ENCODE results near the gene PEAK3. TPM values are rescaled to one million over a fixed set of nuclear protein-coding genes. Genes with fewer than 3 reads are reported as not detected.

Gene PEAK3
- total and polyA plus RNA-seq, 2 experiments from 2014 or later: 0.15 TPM; not detected in 1

- H3K79me2 ChIP-seq: peaks cover 55% of the 10 kb centered on the region
- peak overlapping the region; percentile 99 for H3K4me2 ChIP-seq
- H3K36me3 ChIP-seq (replicated peaks; ENCODE audit: insufficient read depth, low read depth): no peaks in the 10 kb centered on the region
- TF ChIP-seq EZH2 (IDR thresholded peaks at IDR 0.05; ENCODE audit: borderline replicate concordance) (no peak), EZH2phosphoT487 (IDR thresholded peaks at IDR 0.05; ENCODE audit: low read depth, severe bottlenecking, unreplicated experiment) (no peak), CTCF (IDR thresholded peaks at IDR 0.05; ENCODE audit: poor library complexity) (no peak)
- peak overlapping the region; percentile 96 for H3K4me3 ChIP-seq
- H2AFZ ChIP-seq: no peak overlapping the region
- no peaks in the 10 kb centered on the region for H3K9me2 ChIP-seq (replicated peaks; ENCODE audit: insufficient read depth)
- H4K20me1 ChIP-seq (ENCODE audit: insufficient read depth, poor library complexity, severe bottlenecking): peaks cover 56% of the 10 kb centered on the region
- no peaks in the 10 kb centered on the region for H3K9me3 ChIP-seq (ENCODE audit: low read depth)
- peak; percentile 91 for DNase-seq (ENCODE audit: low spot score)
- H3K27ac ChIP-seq: peak overlapping the region; percentile 99
- 0% methylated on average over 43 of the region's 88 CpGs for WGBS (ENCODE audit: low lambda C conversion rate, missing lambda C conversion rate)
- no peaks in the 10 kb centered on the region for H3K27me3 ChIP-seq
- H3K4me1 ChIP-seq (ENCODE audit: insufficient read depth): peaks cover 22% of the 10 kb centered on the region
These were observed 11.3 kb downstream of the PEAK3 start for GRCh38 chr19:2270423-2271233.

GRCh38 chr19:2270157-2270422 lies 11.9 kb downstream of the PEAK3 start:
- Histone ChIP-seq H3K4me1 (ENCODE audit: insufficient read depth) (peaks cover 22% of the 10 kb centered on the region), H3K9me2 (replicated peaks; ENCODE audit: insufficient read depth) (no peaks in the 10 kb centered on the region), H3K36me3 (replicated peaks; ENCODE audit: insufficient read depth, low read depth) (no peaks in the 10 kb centered on the region), H3K27me3 (no peaks in the 10 kb centered on the region), H3K9me3 (ENCODE audit: low read depth) (no peaks in the 10 kb centered on the region), H3K79me2 (peaks cover 51% of the 10 kb centered on the region), H3K4me3 (peak overlapping the region; percentile 96), H3K27ac (peak overlapping the region; percentile 99), H3K4me2 (peak overlapping the region; percentile 99), H4K20me1 (ENCODE audit: insufficient read depth, poor library complexity, severe bottlenecking) (peaks cover 53% of the 10 kb centered on the region), H2AFZ (no peak overlapping the region)
- DNase-seq (ENCODE audit: low spot score): peak; percentile 49
- TF ChIP-seq EZH2phosphoT487 (IDR thresholded peaks at IDR 0.05; ENCODE audit: low read depth, severe bottlenecking, unreplicated experiment): no peak
- TF ChIP-seq CTCF (IDR thresholded peaks at IDR 0.05; ENCODE audit: poor library complexity): no peak
- 0% methylated on average over 2 of the region's 30 CpGs for WGBS (ENCODE audit: low lambda C conversion rate, missing lambda C conversion rate)

GRCh38 chr19:2269244-2270156 lies 12.5 kb downstream of the PEAK3 start:
- H3K4me2 ChIP-seq: peak overlapping the region; percentile 99
- DNase-seq (ENCODE audit: low spot score): peak; percentile 98
- no peaks in the 10 kb centered on the region for H3K9me3 ChIP-seq (ENCODE audit: low read depth)
- no peaks in the 10 kb centered on the region for H3K9me2 ChIP-seq (replicated peaks; ENCODE audit: insufficient read depth)
- no peaks in the 10 kb centered on the region for H3K27me3 ChIP-seq
- peaks cover 50% of the 10 kb centered on the region for H3K79me2 ChIP-seq
- H2AFZ ChIP-seq: peak overlapping the region; percentile 79
- H3K36me3 ChIP-seq (replicated peaks; ENCODE audit: insufficient read depth, low read depth): no peaks in the 10 kb centered on the region
- peaks cover 50% of the 10 kb centered on the region for H4K20me1 ChIP-seq (ENCODE audit: insufficient read depth, poor library complexity, severe bottlenecking)
- peak overlapping the region; percentile 99 for H3K27ac ChIP-seq
- WGBS (ENCODE audit: low lambda C conversion rate, missing lambda C conversion rate): 1% methylated on average over 71 of the region's 103 CpGs
- H3K4me1 ChIP-seq (ENCODE audit: insufficient read depth): peaks cover 22% of the 10 kb centered on the region
- TF ChIP-seq CTCF (IDR thresholded peaks at IDR 0.05; ENCODE audit: poor library complexity) (peak; percentile 3), EZH2 (IDR thresholded peaks at IDR 0.05; ENCODE audit: borderline replicate concordance) (no peak)
- peak overlapping the region; percentile 96 for H3K4me3 ChIP-seq

All from hepatocyte (in vitro differentiated cells).